Heart right ventricle (tissue), 16 donors: ENCODE results near the gene RPS6KA6. TPM values are rescaled to one million over a fixed set of nuclear protein-coding genes. Genes with fewer than 3 reads are reported as not detected.

Source experiments
- ATAC-seq, 8 donors: fragments of 200-7000 bp; cut with Tn5 transposase; one replicate each; pipeline ENCODE4 v1.9.1; 2020; ENCODE audit warnings: mild to moderate bottlenecking in 8 of 8, moderate library complexity in 8 of 8, moderate number of reproducible peaks in 1 of 8
- DNase-seq, 2 donors: peaks; one replicate each; pipeline ENCODE4 v3.0.0-alpha.2; 2020
- H3K27ac ChIP-seq, 10 donors: fragments of 200-600 bp; sonication (generic) in 2 of 10; one replicate each; pipeline versions ENCODE4 v1.5.0 to v1.8.0; 2020 to 2022; ENCODE audit warnings: mild to moderate bottlenecking in 3 of 10
- H3K27me3 ChIP-seq, 7 donors: fragments of 200-600 bp; one replicate each; pipeline ENCODE4 v1.8.0; 2021 to 2022; ENCODE audit warnings: mild to moderate bottlenecking in 2 of 7
- H3K36me3 ChIP-seq, 9 donors: fragments of 200-600 bp; sonication (generic) in 1 of 9; one replicate each; pipeline versions ENCODE4 v1.5.0 to v1.8.0; 2020 to 2022; ENCODE audit warnings: mild to moderate bottlenecking in 2 of 9
- H3K4me1 ChIP-seq, 9 donors: fragments of 200-600 bp; sonication (generic) in 1 of 9; one replicate each; pipeline versions ENCODE4 v1.5.0 to v1.8.0; 2020 to 2022; ENCODE audit warnings: mild to moderate bottlenecking in 4 of 9
- H3K4me3 ChIP-seq, 10 donors: fragments of 200-600 bp; sonication (generic) in 2 of 10; one replicate each; pipeline versions ENCODE4 v1.5.0 to v1.8.0; 2020 to 2022; ENCODE audit warnings: mild to moderate bottlenecking in 7 of 10, moderate library complexity in 2 of 10
- H3K9me3 ChIP-seq, 11 donors: fragments of 200-600 bp in 10 of 11; sonication (generic) in 2 of 11; one replicate each; pipeline versions ENCODE4 v1.5.0 to v1.8.0; 2013 to 2022; ENCODE audit warnings: mild to moderate bottlenecking in 2 of 11, control low read depth in 1 of 11, moderate library complexity in 1 of 11
- WGBS, 2 donors: extraction: QIAGEN DNeasy Blood & Tissue Kit; methylation state at CpG; one replicate each; pipeline ENCODE4 v1.1.7; 2013; ENCODE audit warnings: inconsistent platforms in 1 of 2; 5-methylcytosine and 5-hydroxymethylcytosine counted together
- intact Hi-C, 10 donors: fragments of 100-400 bp; cut with DNase I; formaldehyde crosslinking; loops; one replicate each; pipeline versions ENCODE4 v1.11.1 to v1.14.2; 2022
- long read RNA-seq, 3 donors: library from polyadenylated mRNA; unstranded; transcript quantifications; one replicate each; pipeline ENCODE4 v2.0.0, GENCODE V29; 2020 to 2021
- polyA plus RNA-seq, 2 donors: library from polyadenylated mRNA; stranded (reverse); fragments of 200-250 nt; gene quantifications; one replicate each; pipeline ENCODE4 v1.2.3, GENCODE V29; 2013
- total RNA-seq, 10 donors: library from RNA; stranded (reverse); fragmentation: NEBNext Ultra II Directional in 3 of 10; extraction: Animal tissue kit (Norgen Biotek cat#: 25700) in 3 of 10; gene quantifications; one replicate each; pipeline versions ENCODE4 v1.2.1 to v1.2.4, GENCODE V29; 2021 to 2023
- TF ChIP-seq, protein P1 (sequence below), 9 donors: fragments of 200-600 bp; sonication (generic) in 2 of 9; IDR thresholded peaks; one replicate each; pipeline versions ENCODE4 v1.5.0 to v1.8.0; 2021 to 2022; ENCODE audit warnings: antibody characterized with exemption in 9 of 9, mild to moderate bottlenecking in 5 of 9, moderate library complexity in 1 of 9
- donor health status: Arrhythmogenic right ventricular cardiomyopathy.
- donor health status: ischemic (EF 13 %, LVEDD 7.1; RV severe dilation, severe dysfunction).
- donor health status: healthy with polysubstance abuse.
- donor health status: DM: no; HTN: yes; CAD: no.
- donor health status: DM: no; HTN: no; CAD: no.
- donor health status: ischemic (EF 25% LVEDD 6.9; RV normal size, moderate dysfunction).
- donor health status: ischemic (EF 25% LVEDD 5.7; RV mildly dilated, moderate dysfunction).
- donor health status: healthy.
- donor health status: DM: yes; HTN: yes; CAD: no.
- donor health status: Ischemic cardiomyopathy.
- donor health status: ischemic (EF 35%, LVEDD 5.7; RV mildly dilated, moderate dysfunction).
- donor health status: nonischemic (EF 11% LVEDD 7.7; RV severe dilation, severe dysfunction).
- donor health status: DM: yes; HTN: yes; CAD: no.
- donor health status: PGD.
- donor health status: ischemic (EF 29% LVEDD 5.4; RV normal size, mild dysfunction).
- donor health status: nonischemic (EF 23%, LVEDD 6.1; RV moderate dilation, normal function).

RPS6KA6 gene
- total RNA-seq (1 to 10 TPM in 1 of 10 donors, under 1 TPM in 9; 0.21 to 1.3 (median 0.45) TPM), polyA plus RNA-seq (under 1 TPM; 0.04 to 0.51 TPM)
- long read RNA-seq, donor 1: 0 reads
- long read RNA-seq, donor 2, partial matches to known transcripts: 0 of 2 reads
- long read RNA-seq, donor 2, other reads (novel, unspliced or antisense): 1 of 2 reads
- long read RNA-seq, donor 3: 0 reads

DNA sequence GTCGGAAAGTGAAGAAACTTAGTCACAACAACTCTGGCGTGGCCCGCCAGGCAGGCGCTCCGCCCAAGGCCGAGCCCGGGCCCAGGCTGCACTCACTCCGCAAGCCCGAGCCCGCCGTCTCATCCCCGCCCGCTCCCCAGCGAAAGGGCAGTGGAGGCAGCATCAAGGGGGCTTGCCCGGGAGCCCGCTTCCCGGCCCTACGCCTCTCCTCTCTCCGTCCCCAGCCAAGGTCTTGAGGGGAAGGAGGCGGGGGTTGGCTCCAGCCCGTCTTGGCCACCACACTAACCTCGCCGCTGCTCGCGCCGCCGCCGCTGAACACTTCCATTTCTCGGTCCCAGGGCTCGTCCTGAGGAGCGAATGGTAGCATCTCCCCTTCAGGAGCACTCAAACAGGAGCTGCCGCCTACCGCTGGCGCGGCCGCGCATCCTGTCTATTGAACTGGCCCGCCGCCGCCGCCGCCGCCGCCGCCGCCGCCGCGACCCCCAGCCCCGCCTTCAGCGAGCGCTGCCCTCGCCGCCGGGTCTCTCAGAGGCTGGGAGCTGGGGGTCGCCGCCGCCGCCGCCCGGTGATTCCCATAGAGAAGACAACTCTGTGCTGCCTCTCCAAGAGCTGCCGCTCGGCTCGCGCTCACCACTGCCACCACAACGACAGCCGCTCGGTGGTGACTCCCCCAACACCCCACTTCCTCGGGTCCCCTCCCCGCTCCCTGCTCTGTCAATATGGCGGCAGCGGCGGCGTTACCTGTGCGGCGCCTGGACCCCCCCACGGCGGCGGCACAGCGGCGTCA lies at the start of gene RPS6KA6:
TSS of gene RPS6KA6 (minus strand) at position 667 of the 787 bp plus-strand sequence. CDS start at position 367, 300 bp downstream.
- no peak within 1 kb of the TSS for H3K27ac ChIP-seq
- WGBS, 2 donors: 1 to 2% methylated on average over 19 to 80 of the region's 81 CpGs
- peak within 1 kb of the TSS; percentile 21 to 56 (median 52) for H3K4me3 ChIP-seq
- H3K27me3 ChIP-seq: peaks cover 0 to 42% (median 2%) of the 10 kb centered on the region in 7 donors
- intact Hi-C loops: no loop called here
- ATAC-seq (peak in 5 of 8 donors; percentile 35 to 71 (median 46)), DNase-seq (peak in 1 of 2 donors; percentile 11)
- TF ChIP-seq, protein P1, sequence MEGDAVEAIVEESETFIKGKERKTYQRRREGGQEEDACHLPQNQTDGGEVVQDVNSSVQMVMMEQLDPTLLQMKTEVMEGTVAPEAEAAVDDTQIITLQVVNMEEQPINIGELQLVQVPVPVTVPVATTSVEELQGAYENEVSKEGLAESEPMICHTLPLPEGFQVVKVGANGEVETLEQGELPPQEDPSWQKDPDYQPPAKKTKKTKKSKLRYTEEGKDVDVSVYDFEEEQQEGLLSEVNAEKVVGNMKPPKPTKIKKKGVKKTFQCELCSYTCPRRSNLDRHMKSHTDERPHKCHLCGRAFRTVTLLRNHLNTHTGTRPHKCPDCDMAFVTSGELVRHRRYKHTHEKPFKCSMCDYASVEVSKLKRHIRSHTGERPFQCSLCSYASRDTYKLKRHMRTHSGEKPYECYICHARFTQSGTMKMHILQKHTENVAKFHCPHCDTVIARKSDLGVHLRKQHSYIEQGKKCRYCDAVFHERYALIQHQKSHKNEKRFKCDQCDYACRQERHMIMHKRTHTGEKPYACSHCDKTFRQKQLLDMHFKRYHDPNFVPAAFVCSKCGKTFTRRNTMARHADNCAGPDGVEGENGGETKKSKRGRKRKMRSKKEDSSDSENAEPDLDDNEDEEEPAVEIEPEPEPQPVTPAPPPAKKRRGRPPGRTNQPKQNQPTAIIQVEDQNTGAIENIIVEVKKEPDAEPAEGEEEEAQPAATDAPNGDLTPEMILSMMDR (IDR thresholded peaks at IDR 0.05): no peak
- no peaks in the 10 kb centered on the region for H3K36me3 ChIP-seq
- peaks cover 0 to 4% (median 0%) of the 10 kb centered on the region in 9 donors for H3K4me1 ChIP-seq
- H3K9me3 ChIP-seq: no peaks in the 10 kb centered on the region

DNA sequence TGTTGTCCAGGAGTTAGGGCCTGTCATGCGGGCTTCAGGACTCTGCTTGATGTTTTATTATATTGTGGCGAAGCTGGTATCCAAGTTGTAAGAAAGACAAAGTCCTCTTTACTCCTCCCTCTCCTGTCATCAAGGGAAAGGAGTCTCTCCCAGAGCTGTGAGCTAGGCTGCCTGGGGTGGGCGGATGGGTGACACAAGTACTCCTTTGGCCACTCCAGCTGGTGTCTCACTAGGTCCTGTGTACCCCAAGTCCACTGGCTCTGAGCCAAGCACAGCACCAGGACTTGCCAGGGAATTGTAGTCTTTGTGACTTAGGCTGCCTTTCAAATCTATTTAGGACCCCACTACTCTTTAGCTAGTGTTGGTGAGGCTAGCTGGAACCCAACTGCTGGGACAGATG lies 36.7 kb upstream of the RPS6KA6 start:
- ATAC-seq (no peak), DNase-seq (no peak)
- TF ChIP-seq, protein P1 (IDR thresholded peaks at IDR 0.05): no peak
- H3K9me3 ChIP-seq: no peaks in the 10 kb centered on the region
- H3K27ac ChIP-seq: no peak overlapping the region
- H3K27me3 ChIP-seq: peaks cover 0 to 4% (median 0%) of the 10 kb centered on the region in 7 donors
- 88 to 92% methylated on average over 2 to 3 of the region's 3 CpGs for WGBS, 2 donors
- H3K4me1 ChIP-seq: no peaks in the 10 kb centered on the region
- intact Hi-C loops: no loop called here
- no peak overlapping the region for H3K4me3 ChIP-seq
- H3K36me3 ChIP-seq: no peaks in the 10 kb centered on the region

DNA sequence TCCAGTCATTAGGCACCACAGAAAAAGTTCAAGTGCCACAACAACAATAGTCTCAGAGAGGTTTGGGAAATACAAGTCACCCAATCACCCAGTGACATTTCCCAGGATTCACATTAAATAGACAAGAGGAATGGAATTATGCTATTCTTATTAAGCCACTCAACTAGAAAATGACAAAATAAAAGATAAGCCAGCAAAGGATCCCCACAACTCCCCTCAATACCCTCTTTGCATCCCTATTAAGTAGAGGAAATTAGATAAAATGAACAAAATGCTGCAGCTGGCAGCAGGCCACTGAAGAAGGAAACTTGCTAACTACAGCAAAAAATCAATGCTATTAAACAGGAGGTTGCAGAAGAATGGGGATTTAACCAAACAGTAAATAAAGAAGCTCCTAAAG lies 35.3 kb upstream of the RPS6KA6 start:
- Histone ChIP-seq H3K36me3 (no peaks in the 10 kb centered on the region), H3K27me3 (peaks cover 0 to 4% (median 0%) of the 10 kb centered on the region in 7 donors), H3K27ac (no peak overlapping the region), H3K4me3 (no peak overlapping the region), H3K4me1 (no peaks in the 10 kb centered on the region), H3K9me3 (no peaks in the 10 kb centered on the region)
- no peak for ATAC-seq
- no peak for DNase-seq
- TF ChIP-seq, protein P1 (IDR thresholded peaks at IDR 0.05): no peak
- intact Hi-C loops: no loop called here

DNA sequence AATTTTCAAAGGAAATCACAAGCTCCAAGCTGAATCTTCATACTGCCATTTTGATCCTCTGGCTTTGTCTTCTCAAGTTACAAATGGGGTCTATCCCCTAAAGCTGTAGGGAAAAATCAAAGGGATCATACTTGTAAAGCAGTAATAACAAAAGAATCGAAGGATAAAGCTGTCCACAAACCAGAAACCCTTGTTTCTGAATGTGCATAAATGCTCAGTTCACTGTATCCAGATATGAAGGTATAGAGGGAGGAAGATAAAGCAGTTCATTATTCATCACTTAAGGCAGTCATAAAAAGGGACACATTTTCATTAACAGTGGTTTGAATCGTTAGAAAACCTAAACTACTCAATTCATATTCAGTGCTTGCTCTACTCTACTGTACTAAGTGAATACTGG lies 33.2 kb upstream of the RPS6KA6 start:
- peaks cover 0 to 4% (median 0%) of the 10 kb centered on the region in 7 donors for H3K27me3 ChIP-seq
- H3K36me3 ChIP-seq: no peaks in the 10 kb centered on the region
- ATAC-seq (no peak), DNase-seq (no peak)
- TF ChIP-seq, protein P1 (IDR thresholded peaks at IDR 0.05): no peak
- H3K4me3 ChIP-seq: no peak overlapping the region
- H3K27ac ChIP-seq: no peak overlapping the region
- H3K4me1 ChIP-seq: no peaks in the 10 kb centered on the region
- intact Hi-C loops: no loop called here
- 72 to 77% methylated on average over 2 of the region's 2 CpGs for WGBS, 2 donors
- H3K9me3 ChIP-seq: no peaks in the 10 kb centered on the region
